Ureter (tissue), 1 donor: ENCODE data around the gene ZNF358. TPM values are rescaled to one million over a fixed set of nuclear protein-coding genes. Genes with fewer than 3 reads are reported as not detected.

Experiments used
- DNase-seq: peaks from one replicate; pipeline ENCODE4 v3.0.0-alpha.2; 2020; ENCODE audit warnings: low spot score
- total RNA-seq: library from RNA; stranded (reverse); gene quantifications from one replicate; pipeline ENCODE4 v1.2.4, GENCODE V29; 2023
- donor health status: DM: yes; HTN: yes; CAD: no.

ZNF358 gene
- total RNA-seq, 1 donor from 2014 or later: 34.3 TPM

GRCh38 chr19:7489609-7490044 is 26.3 kb upstream of the ZNF358 start:
- DNase-seq: no peak

GRCh38 chr19:7492142-7492541 is 23.8 kb upstream of the ZNF358 start:
- no peak for DNase-seq

GRCh38 chr19:7492558-7492957 is 23.3 kb upstream of the ZNF358 start:
- DNase-seq: no peak

- DNase-seq: peak; percentile 75
Observed at GRCh38 chr19:7494416-7495098, 21.3 kb upstream of the ZNF358 start.

GRCh38 chr19:7497292-7497691 is 18.6 kb upstream of the ZNF358 start:
- no peak for DNase-seq

- no peak for DNase-seq
Observed at GRCh38 chr19:7500811-7501450, 15.0 kb upstream of the ZNF358 start.

- no peak for DNase-seq
Observed at GRCh38 chr19:7502552-7502951, 13.4 kb upstream of the ZNF358 start.

GRCh38 chr19:7504684-7505083 is 11.2 kb upstream of the ZNF358 start:
- DNase-seq: no peak

- DNase-seq: no peak
Observed at GRCh38 chr19:7505288-7505681, 10.6 kb upstream of the ZNF358 start.

GRCh38 chr19:7505682-7506384 is 10.1 kb upstream of the ZNF358 start:
- DNase-seq: no peak

- peak; percentile 86 for DNase-seq
Observed at GRCh38 chr19:7506385-7507328, 9.2 kb upstream of the ZNF358 start.

GRCh38 chr19:7507884-7508283 is 8.0 kb upstream of the ZNF358 start:
- peak; percentile 80 for DNase-seq

- no peak for DNase-seq
Observed at GRCh38 chr19:7509625-7510024, 6.3 kb upstream of the ZNF358 start.

- no peak for DNase-seq
Observed at GRCh38 chr19:7512400-7512851, 3.5 kb upstream of the ZNF358 start.

- no peak for DNase-seq
Observed at GRCh38 chr19:7513809-7514642, 1.9 kb upstream of the ZNF358 start.

- DNase-seq: no peak
Observed at GRCh38 chr19:7515110-7515644, 726 bp upstream of the ZNF358 start.

GRCh38 chr19:7516333-7516732 is 430 bp downstream of the ZNF358 start:
- DNase-seq: no peak

GRCh38 chr19:7516878-7517277 is 975 bp downstream of the ZNF358 start:
- no peak for DNase-seq

GRCh38 chr19:7519361-7520130 is 3.6 kb downstream of the ZNF358 start:
- DNase-seq: no peak
